OCI-LY3 (cell line): ENCODE results near the gene ABI3BP.

Experiments used
- H2AFZ ChIP-seq: fragments of 200-600, 300-600 bp; shearing (Covaris generic); 2 replicates; pipeline ENCODE4 v1.6.0; 2014; ENCODE audit warnings: antibody characterized with exemption, low read depth, low read length
- H3K27ac ChIP-seq: fragments of 200-600, 300-600 bp; sonication (generic); 2 replicates; pipeline ENCODE4 v1.5.1; 2014; ENCODE audit warnings: mild to moderate bottlenecking, low read length, moderate library complexity, mixed read lengths
- H3K27me3 ChIP-seq: fragments of 200-600, 300-600 bp; sonication (generic); 2 replicates; pipeline ENCODE4 v1.6.1; 2014; ENCODE audit warnings: low read depth, low read length, mixed read lengths
- H3K36me3 ChIP-seq: fragments of 200-600, 300-600 bp; sonication (generic); replicated peaks from 2 replicates; pipeline ENCODE3; 2014; ENCODE audit warnings: low read depth, low read length, mixed read lengths
- H3K4me1 ChIP-seq: fragments of 300-600, 200-600 bp; sonication (generic); 2 replicates; pipeline ENCODE4 v1.6.1; 2014; ENCODE audit warnings: low read length, mixed read lengths
- H3K4me2 ChIP-seq: fragments of 200-600, 300-600 bp; sonication (generic); 2 replicates; pipeline ENCODE4 v1.6.1; 2014; ENCODE audit warnings: low read length, mixed read lengths
- H3K4me3 ChIP-seq: fragments of 300-600, 200-600 bp; sonication (generic); 2 replicates; pipeline ENCODE4 v1.5.1; 2014; ENCODE audit warnings: antibody characterized with exemption, mild to moderate bottlenecking, low read length, moderate library complexity
- H3K79me2 ChIP-seq: fragments of 300-600, 200-600 bp; shearing (Covaris generic); 2 replicates; pipeline ENCODE4 v1.6.1; 2014; ENCODE audit warnings: mild to moderate bottlenecking, low read length, mixed read lengths
- H3K9ac ChIP-seq: fragments of 300-600, 200-600 bp; shearing (Covaris generic); 2 replicates; pipeline ENCODE4 v1.6.0; 2014; ENCODE audit warnings: mild to moderate bottlenecking, low read length, moderate library complexity
- H3K9me3 ChIP-seq: fragments of 200-600, 300-600 bp; shearing (Covaris generic); 2 replicates; pipeline ENCODE4 v1.6.1; 2014; ENCODE audit warnings: low read length, mixed read lengths; ENCODE audit not compliant: insufficient read depth
- H4K20me1 ChIP-seq: fragments of 200-600, 300-600 bp; sonication (generic); 2 replicates; pipeline ENCODE4 v1.6.1; 2016; ENCODE audit warnings: low read length, mixed read lengths; ENCODE audit not compliant: insufficient read depth
- CTCF ChIP-seq: fragments of 200-600, 300-600 bp; sonication (generic); IDR thresholded peaks from 2 replicates; pipeline ENCODE4 v1.5.1; 2014; ENCODE audit warnings: antibody characterized with exemption, low read length, low read depth
- EZH2phosphoT487 ChIP-seq: fragments of 200-600 bp; shearing (Covaris generic); IDR thresholded peaks from 2 replicates; pipeline ENCODE4 v1.6.1; 2018; ENCODE audit warnings: antibody characterized with exemption, mixed run types, low read depth

ABI3BP gene

GRCh38 chr3:100717063-100717462 is 276.2 kb downstream of the ABI3BP start:
- H3K9me3 ChIP-seq: no peaks in the 10 kb centered on the region
- no peaks in the 10 kb centered on the region for H3K27me3 ChIP-seq
- TF ChIP-seq CTCF (no peak), EZH2phosphoT487 (no peak)
- H2AFZ ChIP-seq: no peak overlapping the region
- no peak overlapping the region for H3K4me3 ChIP-seq
- H4K20me1 ChIP-seq: peaks cover 87% of the 10 kb centered on the region
- peaks cover 71% of the 10 kb centered on the region for H3K36me3 ChIP-seq
- no peak overlapping the region for H3K9ac ChIP-seq
- peaks cover 93% of the 10 kb centered on the region for H3K79me2 ChIP-seq
- no peak overlapping the region for H3K4me2 ChIP-seq
- H3K27ac ChIP-seq: no peak overlapping the region
- H3K4me1 ChIP-seq: no peaks in the 10 kb centered on the region

- Histone ChIP-seq H3K36me3 (peaks cover 67% of the 10 kb centered on the region), H3K27me3 (no peaks in the 10 kb centered on the region), H2AFZ (no peak overlapping the region), H3K27ac (no peak overlapping the region), H3K9ac (no peak overlapping the region), H3K4me1 (peaks cover 10% of the 10 kb centered on the region), H3K9me3 (no peaks in the 10 kb centered on the region), H3K4me3 (no peak overlapping the region), H3K4me2 (no peak overlapping the region), H3K79me2 (peaks cover 100% of the 10 kb centered on the region), H4K20me1 (peaks cover 97% of the 10 kb centered on the region)
- TF ChIP-seq EZH2phosphoT487 (no peak), CTCF (no peak)
Observed at GRCh38 chr3:100715176-100715575, 278.0 kb downstream of the ABI3BP start.

GRCh38 chr3:100710261-100710968 is 282.8 kb downstream of the ABI3BP start:
- Histone ChIP-seq H3K4me2 (peak overlapping the region; percentile 89), H4K20me1 (peaks cover 51% of the 10 kb centered on the region), H3K4me1 (peaks cover 19% of the 10 kb centered on the region), H3K79me2 (peaks cover 60% of the 10 kb centered on the region), H3K27me3 (no peaks in the 10 kb centered on the region), H3K27ac (peak overlapping the region; percentile 84), H3K36me3 (peaks cover 36% of the 10 kb centered on the region), H2AFZ (no peak overlapping the region), H3K9ac (peak overlapping the region; percentile 96), H3K4me3 (peak overlapping the region; percentile 96), H3K9me3 (no peaks in the 10 kb centered on the region)
- TF ChIP-seq CTCF: peak; percentile 30
- no peak for TF ChIP-seq EZH2phosphoT487

- peak overlapping the region; percentile 84 for H3K27ac ChIP-seq
- no peak for TF ChIP-seq EZH2phosphoT487
- no peak for TF ChIP-seq CTCF
- peaks cover 55% of the 10 kb centered on the region for H3K79me2 ChIP-seq
- peak overlapping the region; percentile 96 for H3K4me3 ChIP-seq
- H3K4me1 ChIP-seq: peaks cover 19% of the 10 kb centered on the region
- no peak overlapping the region for H2AFZ ChIP-seq
- H4K20me1 ChIP-seq: peaks cover 46% of the 10 kb centered on the region
- peak overlapping the region; percentile 89 for H3K4me2 ChIP-seq
- H3K9ac ChIP-seq: peak overlapping the region; percentile 96
- H3K9me3 ChIP-seq: no peaks in the 10 kb centered on the region
- H3K27me3 ChIP-seq: no peaks in the 10 kb centered on the region
- peaks cover 30% of the 10 kb centered on the region for H3K36me3 ChIP-seq
Observed at GRCh38 chr3:100709842-100710260, 283.4 kb downstream of the ABI3BP start.
